ENCODE measurements around the gene CEP112.
"Not testable (repeated sequence)": the region's sequence is repeated elsewhere in the genome, so short reads cannot be mapped to it uniquely, and the experiment has no call there.

Gene CEP112

GRCh38 chr17:65711671-65712276 is 480.2 kb downstream of the CEP112 start:
- DNase-seq, result no peak

GRCh38 chr17:65707780-65708179 is 484.2 kb downstream of the CEP112 start:
- no peak for DNase-seq

DNA sequence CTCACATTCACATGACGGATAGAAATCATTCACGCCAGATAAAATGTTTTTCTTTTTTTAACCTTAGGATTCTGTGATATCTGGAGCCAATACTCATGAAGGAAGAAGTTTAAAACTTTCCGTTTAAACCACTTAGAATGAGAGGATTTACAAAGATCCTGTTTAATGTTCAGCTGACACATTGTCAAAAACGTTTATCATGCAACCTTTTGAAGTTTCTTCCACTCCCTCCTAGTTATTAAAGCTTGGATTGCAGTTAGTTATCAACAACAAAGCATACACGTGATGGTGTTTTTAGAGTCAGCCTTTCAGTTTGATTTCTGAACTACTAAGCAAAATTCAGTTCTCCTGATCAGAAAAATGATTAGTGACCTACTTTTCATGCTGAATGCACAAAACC is 487.2 kb downstream of the CEP112 start:
- DNase-seq, result no peak

- no peak for DNase-seq
These were observed 488.0 kb downstream of the CEP112 start for GRCh38 chr17:65703891-65704290.

GRCh38 chr17:65699459-65699858 is 492.5 kb downstream of the CEP112 start:
- DNase-seq, result no peak

DNA sequence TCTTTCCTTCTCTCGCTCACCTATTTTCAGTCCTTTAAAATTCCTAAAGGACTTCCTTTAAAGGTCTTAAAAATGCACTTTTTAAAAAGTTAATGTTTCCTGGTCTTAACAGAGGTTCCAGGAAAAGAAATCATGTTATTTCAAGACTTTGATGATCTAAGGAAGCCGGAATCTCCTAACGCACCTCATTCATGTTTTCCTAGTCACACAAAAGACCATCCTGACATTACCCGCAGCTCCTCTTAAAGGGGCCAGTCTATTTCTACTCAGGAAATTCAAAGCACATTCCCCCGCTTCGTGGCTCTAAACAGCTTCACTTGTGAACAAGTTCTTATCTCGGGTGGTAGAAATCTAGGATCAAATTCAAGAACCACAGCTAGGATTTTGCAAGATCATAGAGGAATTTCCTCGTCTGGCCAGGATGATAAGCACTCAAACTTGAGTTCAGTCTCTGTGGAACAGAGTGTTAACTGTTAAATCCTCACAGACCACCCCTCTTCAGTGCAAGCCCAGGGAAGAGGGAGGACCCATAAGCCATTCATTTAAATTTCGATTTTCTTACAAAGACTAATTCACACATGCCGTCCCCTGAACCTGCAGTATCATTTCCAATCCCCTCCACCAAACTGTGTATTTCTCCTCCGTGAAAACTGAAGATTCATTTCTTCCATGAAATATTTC is 493.4 kb downstream of the CEP112 start:
- no peak for DNase-seq

DNA sequence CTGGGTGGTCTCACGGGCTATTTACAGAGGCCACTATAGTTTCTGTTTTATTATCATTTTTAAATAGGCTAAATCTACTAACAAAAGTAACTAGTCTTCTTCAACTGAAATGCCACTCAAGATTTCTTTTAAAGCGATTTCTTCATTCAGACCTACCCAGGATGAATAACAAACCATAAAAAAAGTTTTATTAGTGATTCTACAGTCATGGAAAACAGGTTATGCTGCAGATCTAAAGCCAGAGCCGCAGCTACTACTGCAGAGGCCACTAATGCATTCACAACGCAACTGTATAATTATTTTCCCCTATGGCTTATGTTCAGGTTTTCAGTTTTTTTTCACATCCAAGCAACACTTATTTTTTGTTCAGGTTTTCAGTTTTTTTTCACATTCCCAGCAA is 494.3 kb downstream of the CEP112 start:
- no peak for DNase-seq

DNA sequence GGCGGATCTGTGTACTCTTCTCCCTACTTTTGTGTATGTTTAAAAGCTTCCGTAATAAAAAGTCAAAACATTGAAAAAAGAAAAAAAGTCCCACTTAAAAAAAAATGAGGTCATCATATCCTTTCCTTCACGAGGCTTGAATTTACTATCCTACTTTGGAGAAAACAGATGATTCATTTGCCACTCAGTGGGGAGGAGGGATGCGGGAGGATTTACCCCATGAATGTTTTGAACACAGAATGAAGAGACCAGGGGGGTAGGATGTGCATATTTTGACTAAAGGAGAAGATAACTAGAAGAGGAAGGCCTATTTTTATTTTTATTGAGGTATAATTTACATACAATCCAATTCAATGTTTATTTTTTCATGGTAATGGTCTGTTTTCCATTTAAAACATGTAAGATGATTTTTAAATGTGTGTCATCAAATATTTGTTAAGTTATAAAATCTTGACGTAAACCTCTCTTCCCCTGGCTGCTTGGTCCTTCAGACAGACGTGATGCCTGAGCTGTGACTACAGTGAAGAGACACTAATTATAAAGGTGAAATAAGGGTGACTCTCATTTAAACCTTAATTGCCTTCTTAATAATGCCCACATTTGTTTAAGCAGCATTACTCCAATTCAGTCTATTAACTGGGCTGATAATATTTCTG is 495.1 kb downstream of the CEP112 start:
- no peak for DNase-seq

GRCh38 chr17:65694601-65695000 is 497.3 kb downstream of the CEP112 start:
- no peak for DNase-seq

GRCh38 chr17:65690626-65691310 is 501.2 kb downstream of the CEP112 start:
- DNase-seq, result no peak

GRCh38 chr17:65688307-65688706 is 503.6 kb downstream of the CEP112 start:
- DNase-seq, result no peak

DNA sequence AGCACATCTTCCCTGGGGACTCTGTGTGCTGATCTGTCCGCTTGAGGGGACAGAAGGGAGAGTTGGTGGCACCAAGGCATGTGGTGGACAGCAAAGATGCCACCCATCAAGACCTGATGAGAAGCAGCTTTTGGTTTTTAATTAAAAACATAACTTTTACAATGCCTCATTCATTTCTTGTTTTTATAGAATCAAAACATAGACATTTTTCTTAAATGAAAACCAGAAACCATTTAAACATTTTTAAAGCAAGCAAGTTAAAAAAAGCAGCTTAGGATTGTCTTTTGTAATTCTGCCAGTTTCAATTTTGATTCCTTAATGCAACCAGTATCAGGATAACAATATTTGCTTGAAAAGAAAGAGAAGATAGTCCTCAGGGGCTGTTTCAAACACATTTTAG is 506.8 kb downstream of the CEP112 start:
- DNase-seq, result no peak

DNA sequence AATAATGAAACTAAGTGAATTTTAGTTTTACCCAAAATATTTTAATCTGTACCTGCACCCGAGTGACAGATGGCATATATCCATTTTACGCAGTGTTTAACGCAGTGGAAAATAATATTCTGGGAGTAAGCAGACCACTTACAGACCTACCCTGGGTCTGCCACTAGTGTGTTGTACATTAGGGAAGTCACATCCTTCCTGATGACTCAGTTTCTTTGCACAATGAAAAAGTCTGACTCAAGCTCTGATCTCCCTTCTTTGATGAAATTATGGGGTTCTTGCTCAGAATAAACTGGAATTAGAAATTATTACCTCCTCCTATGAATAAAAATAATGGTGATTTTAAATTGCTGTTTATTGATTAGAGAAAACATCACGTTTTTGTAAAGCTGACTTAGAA is 507.3 kb downstream of the CEP112 start:
- no peak for DNase-seq

DNA sequence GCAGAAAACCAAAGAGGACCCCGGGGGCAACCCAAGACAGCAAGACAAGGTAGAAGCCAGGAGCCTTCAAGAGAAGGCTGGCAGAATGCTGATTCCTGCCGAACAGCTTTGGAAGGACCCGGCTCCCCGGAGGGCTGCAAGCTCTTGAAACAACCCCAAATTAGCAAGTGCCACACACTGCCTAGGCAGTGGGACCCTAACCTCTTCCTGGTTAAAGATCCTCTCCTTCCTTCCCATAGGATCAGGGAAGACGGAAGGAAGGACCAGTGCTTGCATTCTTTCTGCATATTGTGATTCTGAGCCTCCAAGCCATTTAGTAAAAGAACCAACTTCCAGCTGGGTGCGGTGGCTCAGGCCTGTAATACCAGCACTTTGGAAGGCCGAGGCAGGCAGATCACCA is 508.5 kb downstream of the CEP112 start:
- DNase-seq, result no peak

DNA sequence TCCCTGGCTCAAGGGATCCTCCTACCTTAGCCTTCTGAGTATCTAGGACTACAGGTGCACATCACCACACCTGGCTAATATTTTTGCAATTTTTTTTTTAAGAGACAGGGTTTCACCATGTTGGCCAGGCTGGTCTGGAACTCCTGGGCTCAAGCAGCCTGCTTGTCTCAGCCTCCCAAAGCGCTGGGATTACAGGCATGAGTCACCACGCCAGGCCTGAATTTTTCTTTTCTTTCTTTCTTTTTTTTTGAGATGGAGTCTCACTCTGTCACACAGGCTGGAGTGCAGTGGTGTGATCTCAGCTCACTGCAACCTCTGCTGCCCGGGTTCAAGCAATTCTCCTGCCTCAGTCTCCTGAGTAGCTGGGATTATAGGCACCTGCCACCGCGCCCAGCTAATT is 510.2 kb downstream of the CEP112 start:
- not testable (repeated sequence) for DNase-seq

GRCh38 chr17:65679165-65679845 is 512.6 kb downstream of the CEP112 start:
- no peak for DNase-seq

DNA sequence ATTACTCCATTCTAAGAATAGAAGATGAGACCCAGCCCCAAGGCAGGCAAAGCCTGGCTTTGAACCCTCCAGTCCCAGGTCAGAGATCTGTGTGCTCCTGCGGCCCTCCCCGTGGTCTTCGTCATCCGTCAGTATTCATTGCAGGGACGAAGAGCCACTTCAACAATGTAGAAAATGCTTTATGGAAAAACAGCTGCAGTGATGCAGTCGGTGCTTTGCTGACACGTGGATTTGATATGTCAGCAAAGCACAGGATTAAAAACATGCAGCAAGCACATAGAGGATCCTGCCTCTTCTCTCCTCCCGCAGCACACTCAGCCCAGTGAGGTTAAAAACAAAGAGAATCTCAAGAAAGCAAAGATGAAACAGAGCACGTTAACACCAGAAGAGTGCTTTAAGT is 513.4 kb downstream of the CEP112 start:
- no peak for DNase-seq

DNA sequence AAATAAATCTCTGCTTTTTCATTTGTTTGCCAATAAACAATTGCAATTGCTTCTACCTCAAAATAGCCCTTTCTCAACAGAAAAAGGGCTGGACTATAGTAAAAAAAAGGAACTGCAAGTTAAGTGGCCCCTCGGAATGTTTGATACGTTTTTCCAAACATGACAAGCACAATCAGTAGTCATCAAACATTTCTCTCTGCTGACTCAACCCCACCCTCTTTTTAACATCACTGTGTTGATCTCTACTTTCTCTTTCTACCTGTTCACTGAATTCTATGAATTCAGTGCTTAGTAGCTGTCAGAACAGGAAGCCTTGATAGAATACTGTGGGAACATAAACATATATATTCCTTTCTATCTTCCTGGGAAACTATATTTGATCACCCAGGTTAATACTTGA is 514.0 kb downstream of the CEP112 start:
- DNase-seq, result no peak

- no peak for DNase-seq
These were observed 517.5 kb downstream of the CEP112 start for GRCh38 chr17:65674246-65675045.

- DNase-seq, result no peak
These were observed 521.1 kb downstream of the CEP112 start for GRCh38 chr17:65670667-65671371.

DNA sequence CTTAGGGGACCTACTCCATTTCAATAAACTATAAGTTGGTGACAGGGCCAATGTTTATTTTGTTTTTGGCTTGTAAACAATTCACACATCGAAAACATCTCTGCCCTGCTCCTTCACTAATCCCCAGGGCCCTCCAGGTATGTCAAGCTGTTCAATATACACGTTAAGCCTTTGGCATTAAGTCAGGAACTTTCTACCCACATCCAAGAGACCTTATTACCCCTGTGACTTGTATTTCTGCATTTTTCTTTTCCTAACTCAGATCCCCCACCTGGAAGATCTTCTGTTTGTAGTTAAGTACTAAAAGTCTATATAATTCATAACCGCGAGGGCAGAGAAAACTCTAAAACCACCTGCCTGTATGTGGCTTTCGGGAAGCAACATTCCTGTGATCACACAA is 523.7 kb downstream of the CEP112 start:
- DNase-seq, result no peak

GRCh38 chr17:65667656-65668055 is 524.3 kb downstream of the CEP112 start:
- no peak for DNase-seq

All from NCI-H1694 (cell line).